Upper lobe of left lung (tissue), 4 donors: ENCODE results near the gene EXOC6.

Experiments used
- EP300 ChIP-seq, 4 donors: sonication (generic); formaldehyde crosslinking; IDR thresholded peaks; one replicate each; pipeline ENCODE4 v1.5.1; 2017; ENCODE audit warnings: antibody characterized with exemption in 4 of 4, control low read depth in 2 of 4
- POLR2A ChIP-seq, 4 donors: fragments of 450-650 bp; IDR thresholded peaks; one replicate each; pipeline ENCODE4 v1.5.1; 2016 to 2017; ENCODE audit warnings: antibody characterized with exemption in 4 of 4, mild to moderate bottlenecking in 2 of 4
- POLR2AphosphoS5 ChIP-seq, 2 donors: sonication (generic); formaldehyde crosslinking; IDR thresholded peaks; one replicate each; pipeline ENCODE4 v1.5.1; 2017; ENCODE audit warnings: antibody characterized with exemption in 2 of 2
- TF ChIP-seq, protein P1 (sequence below), 6 experiments: fragments of 450-650 bp in 4 of 6; fragments of 200-600 bp in 2 of 6; sonication (generic) in 2 of 6; IDR thresholded peaks; one replicate each; pipeline ENCODE4 v1.5.1; 2016 to 2019; ENCODE audit warnings: antibody characterized with exemption in 6 of 6

DNA sequence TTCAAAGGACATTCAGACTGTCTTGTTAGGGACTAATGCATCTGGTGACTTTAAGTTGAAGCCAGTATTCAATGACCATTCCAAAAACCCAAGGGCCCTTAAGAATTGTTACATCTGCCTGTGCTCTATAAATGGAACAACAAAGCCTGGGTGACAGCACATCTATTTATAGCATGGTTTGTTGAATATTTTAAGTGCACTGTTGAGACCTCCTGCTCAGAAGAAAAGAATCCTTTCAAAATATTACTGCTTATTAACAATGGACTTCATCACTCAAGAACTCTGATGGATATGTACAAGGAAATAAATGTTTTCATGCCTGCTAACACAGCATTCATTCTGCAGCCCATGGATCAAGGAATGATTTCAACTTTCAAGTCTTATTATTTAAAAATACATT, 179.2 kb downstream of the EXOC6 start:
- TF ChIP-seq, protein P1, sequence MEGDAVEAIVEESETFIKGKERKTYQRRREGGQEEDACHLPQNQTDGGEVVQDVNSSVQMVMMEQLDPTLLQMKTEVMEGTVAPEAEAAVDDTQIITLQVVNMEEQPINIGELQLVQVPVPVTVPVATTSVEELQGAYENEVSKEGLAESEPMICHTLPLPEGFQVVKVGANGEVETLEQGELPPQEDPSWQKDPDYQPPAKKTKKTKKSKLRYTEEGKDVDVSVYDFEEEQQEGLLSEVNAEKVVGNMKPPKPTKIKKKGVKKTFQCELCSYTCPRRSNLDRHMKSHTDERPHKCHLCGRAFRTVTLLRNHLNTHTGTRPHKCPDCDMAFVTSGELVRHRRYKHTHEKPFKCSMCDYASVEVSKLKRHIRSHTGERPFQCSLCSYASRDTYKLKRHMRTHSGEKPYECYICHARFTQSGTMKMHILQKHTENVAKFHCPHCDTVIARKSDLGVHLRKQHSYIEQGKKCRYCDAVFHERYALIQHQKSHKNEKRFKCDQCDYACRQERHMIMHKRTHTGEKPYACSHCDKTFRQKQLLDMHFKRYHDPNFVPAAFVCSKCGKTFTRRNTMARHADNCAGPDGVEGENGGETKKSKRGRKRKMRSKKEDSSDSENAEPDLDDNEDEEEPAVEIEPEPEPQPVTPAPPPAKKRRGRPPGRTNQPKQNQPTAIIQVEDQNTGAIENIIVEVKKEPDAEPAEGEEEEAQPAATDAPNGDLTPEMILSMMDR (IDR thresholded peaks at IDR 0.05): no peak
- TF ChIP-seq POLR2A (IDR thresholded peaks at IDR 0.05) (no peak), POLR2AphosphoS5 (IDR thresholded peaks at IDR 0.05) (no peak), EP300 (IDR thresholded peaks at IDR 0.05) (no peak)
